Measurements from ENCODE around the gene CELA3B. TPM values are rescaled to one million over a fixed set of nuclear protein-coding genes. Genes with fewer than 3 reads are reported as not detected.
A peak's percentile ranks its signal among the peaks of the same experiment; 100 is the strongest.
"Not testable (repeated sequence)": the region's sequence is repeated elsewhere in the genome, so short reads cannot be mapped to it uniquely, and the experiment has no call there.

CELA3B gene
- total and polyA plus RNA-seq, 5 donors from 2014 or later = not detected

DNA sequence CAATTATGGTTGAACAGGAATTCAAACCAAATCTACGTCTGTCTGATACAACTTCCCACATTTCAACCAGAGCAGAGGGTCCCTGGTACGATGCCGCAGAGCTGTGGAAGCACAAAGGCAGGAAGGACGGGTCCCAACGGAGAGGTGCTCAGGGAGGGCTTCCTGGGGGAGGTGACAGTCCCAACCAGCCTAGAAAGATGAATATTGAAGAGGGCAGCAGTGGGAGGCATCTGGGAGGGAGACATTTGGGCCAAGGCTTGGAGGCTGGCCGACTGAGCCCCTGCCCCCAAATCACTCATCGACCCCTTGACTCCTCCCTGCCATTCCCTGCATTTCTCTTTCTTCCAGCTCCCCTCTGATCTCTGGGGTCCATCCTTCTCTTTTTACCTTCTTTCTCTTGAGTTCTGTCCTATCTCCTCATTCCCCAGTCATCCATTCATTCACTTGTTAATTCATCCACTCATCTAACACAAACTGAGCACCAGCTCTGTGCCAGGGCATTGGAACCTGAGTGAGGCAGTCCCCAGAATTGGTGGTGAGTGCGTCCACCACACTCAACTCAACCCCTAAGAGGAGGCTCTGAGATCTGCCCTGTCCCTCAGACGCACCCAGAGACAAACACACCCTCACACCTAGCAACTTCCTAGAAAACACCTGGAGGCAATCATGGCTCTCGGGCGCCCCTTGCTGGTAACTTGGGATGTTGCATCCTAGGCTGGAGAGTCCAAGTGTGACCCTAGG, 13.2 kb upstream of the CELA3B start:
- Histone ChIP-seq H3K27ac (ENCODE audit: insufficient read depth, low read length, poor library complexity, severe bottlenecking) (no peak overlapping the region), H3K9me3 (ENCODE audit: control insufficient read depth in 2 of 2, low read length in 2 of 2) (no peaks in the 10 kb centered on the region), H3K27me3 (ENCODE audit: control insufficient read depth, insufficient read depth, low read length) (no peaks in the 10 kb centered on the region), H3K4me1 (ENCODE audit: control insufficient read depth, insufficient read depth, low read length, poor library complexity, severe bottlenecking) (peaks cover 4% of the 10 kb centered on the region), H3K36me3 (ENCODE audit: control insufficient read depth, insufficient read depth, low read length) (no peaks in the 10 kb centered on the region), H3K4me3 (ENCODE audit: low read depth, low read length) (no peak overlapping the region)
- H3K27ac Mint-ChIP-seq = peak overlapping the region; percentile 55 to 93 (median 92)
- DNase-seq = peak; percentile 65 to 80 (median 80)
- peaks cover 0 to 15% (median 9%) of the 10 kb centered on the region in 4 donors for H3K4me1 Mint-ChIP-seq
- peak; percentile 87 to 90 for ATAC-seq (ENCODE audit: low read depth in 2 of 2)
- H3K27me3 Mint-ChIP-seq = no peaks in the 10 kb centered on the region
- H3K36me3 Mint-ChIP-seq = no peaks in the 10 kb centered on the region
- H3K4me3 Mint-ChIP-seq = no peak overlapping the region
- no peaks in the 10 kb centered on the region for H3K9me3 Mint-ChIP-seq

DNA sequence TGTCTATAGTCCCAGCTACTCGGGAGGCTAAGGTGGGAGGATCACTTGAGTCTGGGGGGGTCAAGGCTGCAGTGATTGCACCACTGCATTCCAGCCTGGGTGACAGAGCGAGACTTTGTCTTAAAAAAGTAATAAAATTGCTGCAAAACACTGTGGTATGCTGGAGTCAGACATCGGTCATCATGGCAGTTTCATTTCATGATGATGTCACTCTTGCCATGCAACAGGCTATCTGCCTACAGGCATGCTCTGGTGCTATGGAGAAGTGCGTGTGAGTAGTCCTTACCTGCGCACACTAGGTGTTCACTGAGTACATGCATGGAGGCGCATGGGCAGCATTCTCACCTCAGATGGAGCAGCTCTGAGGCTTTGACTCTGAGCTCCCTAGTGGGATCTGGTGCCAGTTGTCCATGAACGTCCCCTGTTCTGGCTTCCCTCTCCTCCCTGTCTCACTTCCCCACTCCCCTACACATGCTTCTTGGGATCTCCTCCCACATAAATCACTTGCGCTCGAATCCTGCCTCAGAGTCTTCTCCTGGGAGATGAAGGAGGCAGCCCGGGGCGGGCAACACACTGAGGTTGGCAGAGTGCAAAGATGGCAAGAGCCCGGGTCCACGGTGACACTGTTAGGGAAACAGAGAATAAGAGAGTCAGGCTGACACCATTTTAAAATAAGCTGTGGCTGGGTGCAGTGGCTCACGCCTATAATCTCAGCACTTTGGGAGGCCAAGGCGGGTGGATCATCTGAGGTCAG, 10.4 kb upstream of the CELA3B start:
- no peak overlapping the region for H3K27ac Mint-ChIP-seq
- no peak overlapping the region for H3K4me3 ChIP-seq (ENCODE audit: low read depth, low read length)
- DNase-seq = no peak
- no peak overlapping the region for H3K27ac ChIP-seq (ENCODE audit: insufficient read depth, low read length, poor library complexity, severe bottlenecking)
- no peak for ATAC-seq (ENCODE audit: low read depth in 2 of 2)
- H3K9me3 Mint-ChIP-seq = peaks cover 0 to 2% (median 0%) of the 10 kb centered on the region in 7 donors
- no peak overlapping the region for H3K4me3 Mint-ChIP-seq
- H3K4me1 Mint-ChIP-seq = peaks cover 0 to 14% (median 6%) of the 10 kb centered on the region in 4 donors
- no peaks in the 10 kb centered on the region for H3K27me3 ChIP-seq (ENCODE audit: control insufficient read depth, insufficient read depth, low read length)
- no peaks in the 10 kb centered on the region for H3K36me3 ChIP-seq (ENCODE audit: control insufficient read depth, insufficient read depth, low read length)
- H3K36me3 Mint-ChIP-seq = no peaks in the 10 kb centered on the region
- H3K27me3 Mint-ChIP-seq = no peaks in the 10 kb centered on the region
- H3K4me1 ChIP-seq (ENCODE audit: control insufficient read depth, insufficient read depth, low read length, poor library complexity, severe bottlenecking) = peaks cover 4% of the 10 kb centered on the region
- H3K9me3 ChIP-seq (ENCODE audit: control insufficient read depth in 2 of 2, low read length in 2 of 2) = no peaks in the 10 kb centered on the region

DNA sequence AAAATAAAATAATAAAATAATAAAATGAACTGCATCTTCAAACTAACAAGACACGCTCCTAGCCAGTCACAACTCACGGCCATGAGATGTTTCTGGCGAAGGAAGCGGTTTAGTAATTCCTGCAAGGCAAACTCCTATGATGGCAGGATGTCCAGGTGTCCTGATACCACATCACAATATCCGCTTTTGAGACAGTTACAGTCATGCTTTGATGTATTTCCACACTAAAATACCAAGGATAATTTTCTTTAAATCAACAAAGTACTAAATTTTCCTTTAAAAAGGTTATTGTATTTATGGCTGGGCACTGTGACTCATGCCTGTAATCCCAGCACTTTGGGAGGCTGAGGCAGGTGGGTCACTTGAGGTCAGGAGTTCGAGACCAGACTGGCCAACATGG, 9.6 kb upstream of the CELA3B start:
- not testable (repeated sequence) for H3K27me3 Mint-ChIP-seq; DNase-seq; H3K9me3 ChIP-seq (ENCODE audit: control insufficient read depth in 2 of 2, low read length in 2 of 2); H3K9me3 Mint-ChIP-seq; H3K4me3 ChIP-seq (ENCODE audit: low read depth, low read length); H3K4me1 ChIP-seq (ENCODE audit: control insufficient read depth, insufficient read depth, low read length, poor library complexity, severe bottlenecking); H3K4me3 Mint-ChIP-seq; H3K36me3 ChIP-seq (ENCODE audit: control insufficient read depth, insufficient read depth, low read length); H3K27ac ChIP-seq (ENCODE audit: insufficient read depth, low read length, poor library complexity, severe bottlenecking); H3K27ac Mint-ChIP-seq; H3K36me3 Mint-ChIP-seq; ATAC-seq (ENCODE audit: low read depth in 2 of 2); H3K27me3 ChIP-seq (ENCODE audit: control insufficient read depth, insufficient read depth, low read length)
- peaks cover 0 to 14% (median 6%) of the 10 kb centered on the region in 4 donors for H3K4me1 Mint-ChIP-seq

DNA sequence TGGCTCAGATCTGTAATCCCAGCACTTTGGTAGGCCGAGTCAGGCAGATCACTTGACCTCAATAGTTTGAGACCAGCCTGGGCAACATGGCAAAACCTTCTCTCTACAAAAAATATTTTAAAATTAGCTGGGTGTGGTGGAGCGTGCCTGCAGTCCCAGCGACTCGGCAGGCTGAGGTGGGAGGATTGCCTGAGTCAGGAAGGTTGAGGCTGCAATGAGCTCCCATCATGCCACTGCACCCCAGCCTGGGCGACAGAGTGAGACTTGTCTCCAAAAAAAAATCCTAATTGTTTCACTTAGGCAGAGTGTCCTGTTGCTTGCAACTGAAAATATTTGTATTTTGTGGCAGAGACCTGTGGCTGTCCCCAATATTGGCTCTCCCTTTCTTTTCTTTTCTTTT, 7.8 kb upstream of the CELA3B start:
- H3K27ac ChIP-seq (ENCODE audit: insufficient read depth, low read length, poor library complexity, severe bottlenecking); DNase-seq; H3K27me3 ChIP-seq (ENCODE audit: control insufficient read depth, insufficient read depth, low read length); ATAC-seq (ENCODE audit: low read depth in 2 of 2); H3K4me1 Mint-ChIP-seq; H3K27me3 Mint-ChIP-seq; H3K4me1 ChIP-seq (ENCODE audit: control insufficient read depth, insufficient read depth, low read length, poor library complexity, severe bottlenecking); H3K4me3 Mint-ChIP-seq; H3K4me3 ChIP-seq (ENCODE audit: low read depth, low read length); H3K9me3 ChIP-seq (ENCODE audit: control insufficient read depth in 2 of 2, low read length in 2 of 2); H3K9me3 Mint-ChIP-seq; H3K36me3 ChIP-seq (ENCODE audit: control insufficient read depth, insufficient read depth, low read length); H3K36me3 Mint-ChIP-seq; H3K27ac Mint-ChIP-seq: not testable (repeated sequence)

DNA sequence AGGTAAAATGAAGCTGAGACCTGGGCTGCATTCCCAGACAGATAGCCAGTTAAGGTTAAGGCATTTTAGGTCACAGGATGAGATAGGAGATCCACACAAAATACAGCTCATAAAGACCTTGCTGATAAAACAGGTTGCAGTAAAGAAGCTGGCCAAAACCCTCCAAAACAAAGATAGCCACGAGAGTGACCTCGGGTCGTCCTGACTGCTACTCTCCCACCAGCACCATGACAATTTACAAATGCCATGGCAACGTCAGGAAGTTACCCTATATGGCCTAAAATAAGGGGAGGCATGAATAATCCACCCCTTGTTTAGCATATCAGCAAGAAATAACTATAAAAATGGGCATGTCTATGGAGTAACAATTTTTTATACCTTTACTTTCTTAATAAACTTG, 6.3 kb upstream of the CELA3B start:
- not testable (repeated sequence) for H3K27ac Mint-ChIP-seq; ATAC-seq (ENCODE audit: low read depth in 2 of 2); H3K4me3 Mint-ChIP-seq; H3K4me3 ChIP-seq (ENCODE audit: low read depth, low read length); H3K9me3 Mint-ChIP-seq; H3K9me3 ChIP-seq (ENCODE audit: control insufficient read depth in 2 of 2, low read length in 2 of 2); H3K27ac ChIP-seq (ENCODE audit: insufficient read depth, low read length, poor library complexity, severe bottlenecking); H3K27me3 Mint-ChIP-seq; H3K4me1 Mint-ChIP-seq; H3K27me3 ChIP-seq (ENCODE audit: control insufficient read depth, insufficient read depth, low read length); H3K36me3 ChIP-seq (ENCODE audit: control insufficient read depth, insufficient read depth, low read length); DNase-seq; H3K4me1 ChIP-seq (ENCODE audit: control insufficient read depth, insufficient read depth, low read length, poor library complexity, severe bottlenecking); H3K36me3 Mint-ChIP-seq

DNA sequence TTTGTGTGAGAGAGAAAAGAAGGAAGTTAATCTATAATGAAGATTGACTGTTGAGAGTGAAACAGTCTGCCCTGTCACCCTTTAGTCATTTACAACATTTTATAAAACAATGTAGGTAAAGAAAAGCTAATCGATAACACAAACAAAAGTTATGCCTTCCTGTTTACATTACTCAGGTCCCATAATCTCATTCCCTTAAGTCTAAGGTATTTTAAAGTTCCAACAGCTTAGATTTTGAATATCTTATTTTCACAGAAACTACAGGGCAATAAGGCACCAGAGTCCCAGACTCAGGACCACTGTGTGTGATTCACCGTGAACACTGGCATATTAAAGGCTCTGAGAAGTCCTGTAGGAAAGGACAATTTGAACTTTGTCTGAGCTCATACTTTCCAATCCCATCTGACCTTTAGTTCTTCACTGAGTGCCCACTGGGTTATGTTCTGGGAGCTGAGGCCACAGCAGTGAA, 3.8 kb upstream of the CELA3B start:
- not testable (repeated sequence) for DNase-seq; H3K4me3 Mint-ChIP-seq; H3K4me1 ChIP-seq (ENCODE audit: control insufficient read depth, insufficient read depth, low read length, poor library complexity, severe bottlenecking); H3K27me3 Mint-ChIP-seq; ATAC-seq (ENCODE audit: low read depth in 2 of 2); H3K27ac ChIP-seq (ENCODE audit: insufficient read depth, low read length, poor library complexity, severe bottlenecking); H3K4me3 ChIP-seq (ENCODE audit: low read depth, low read length); H3K9me3 ChIP-seq (ENCODE audit: control insufficient read depth in 2 of 2, low read length in 2 of 2); H3K27me3 ChIP-seq (ENCODE audit: control insufficient read depth, insufficient read depth, low read length); H3K4me1 Mint-ChIP-seq; H3K27ac Mint-ChIP-seq; H3K36me3 Mint-ChIP-seq; H3K9me3 Mint-ChIP-seq; H3K36me3 ChIP-seq (ENCODE audit: control insufficient read depth, insufficient read depth, low read length)

DNA sequence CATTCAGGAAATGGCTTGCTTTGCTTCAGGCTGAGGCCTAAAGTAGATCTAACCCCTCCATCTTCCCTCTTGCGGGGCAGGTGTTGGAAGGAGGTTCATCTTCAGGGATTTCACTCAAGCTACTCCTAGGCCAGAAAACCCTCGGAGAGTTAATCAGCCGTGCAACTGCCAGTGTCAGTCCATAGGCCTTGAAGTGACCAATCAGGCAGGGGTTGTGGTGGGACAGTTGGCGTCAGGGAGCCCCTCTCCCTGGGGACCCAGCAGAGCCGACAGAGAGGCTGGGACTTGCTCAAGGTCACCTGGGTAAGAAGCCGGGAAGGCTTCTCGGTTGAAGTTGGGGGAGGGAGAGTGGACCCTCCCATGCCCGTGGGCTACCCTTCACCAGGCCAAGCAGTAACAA, 2.9 kb upstream of the CELA3B start:
- H3K27ac Mint-ChIP-seq; H3K4me1 Mint-ChIP-seq; H3K27me3 ChIP-seq (ENCODE audit: control insufficient read depth, insufficient read depth, low read length); H3K9me3 ChIP-seq (ENCODE audit: control insufficient read depth in 2 of 2, low read length in 2 of 2); H3K4me3 ChIP-seq (ENCODE audit: low read depth, low read length); ATAC-seq (ENCODE audit: low read depth in 2 of 2); H3K9me3 Mint-ChIP-seq; DNase-seq; H3K36me3 ChIP-seq (ENCODE audit: control insufficient read depth, insufficient read depth, low read length); H3K4me3 Mint-ChIP-seq; H3K36me3 Mint-ChIP-seq; H3K4me1 ChIP-seq (ENCODE audit: control insufficient read depth, insufficient read depth, low read length, poor library complexity, severe bottlenecking); H3K27me3 Mint-ChIP-seq; H3K27ac ChIP-seq (ENCODE audit: insufficient read depth, low read length, poor library complexity, severe bottlenecking): not testable (repeated sequence)

DNA sequence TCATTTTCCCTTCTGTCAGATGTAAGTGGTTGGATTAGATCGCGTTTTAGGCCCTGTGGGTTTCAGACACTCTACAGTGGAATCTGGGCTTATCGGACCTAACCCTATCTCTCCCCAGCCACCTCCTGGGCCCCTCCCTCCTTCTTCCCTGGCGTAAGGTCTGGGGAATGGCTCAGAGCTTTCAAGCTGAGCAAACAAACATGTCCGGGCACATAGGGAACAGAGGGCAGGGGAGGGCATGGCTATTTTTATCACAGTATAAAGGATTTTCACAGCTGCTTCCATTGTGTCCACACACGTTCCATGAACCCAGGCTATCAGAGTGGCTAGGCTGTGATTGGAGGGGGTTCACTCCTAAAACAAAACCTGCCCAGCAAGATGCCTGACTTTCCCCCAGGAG, 2.1 kb upstream of the CELA3B start:
- DNase-seq; H3K9me3 ChIP-seq (ENCODE audit: control insufficient read depth in 2 of 2, low read length in 2 of 2); H3K27me3 Mint-ChIP-seq; H3K4me1 Mint-ChIP-seq; H3K4me1 ChIP-seq (ENCODE audit: control insufficient read depth, insufficient read depth, low read length, poor library complexity, severe bottlenecking); H3K4me3 Mint-ChIP-seq; H3K27ac ChIP-seq (ENCODE audit: insufficient read depth, low read length, poor library complexity, severe bottlenecking); H3K4me3 ChIP-seq (ENCODE audit: low read depth, low read length); H3K27ac Mint-ChIP-seq; H3K36me3 Mint-ChIP-seq; ATAC-seq (ENCODE audit: low read depth in 2 of 2); H3K36me3 ChIP-seq (ENCODE audit: control insufficient read depth, insufficient read depth, low read length); H3K9me3 Mint-ChIP-seq; H3K27me3 ChIP-seq (ENCODE audit: control insufficient read depth, insufficient read depth, low read length): not testable (repeated sequence)
